GM18870 (cell line): ENCODE results near the gene FANK1.

Experiments used
- ATAC-seq: cut with Tn5 transposase; IDR thresholded peaks from one replicate; pipeline ENCODE4 v1.9.1; 2021; ENCODE audit warnings: moderate library complexity; ENCODE audit not compliant: unreplicated experiment

The FANK1 gene

GRCh38 chr10:125984865-125985495 lies 88.6 kb downstream of the FANK1 start:
- ATAC-seq, result no peak

- no peak for ATAC-seq
Observed at GRCh38 chr10:125985557-125986240, 89.3 kb downstream of the FANK1 start.

- no peak for ATAC-seq
Observed at GRCh38 chr10:125989791-125990190, 93.4 kb downstream of the FANK1 start.

- no peak for ATAC-seq
Observed at GRCh38 chr10:125990974-125991373, 94.6 kb downstream of the FANK1 start.

- no peak for ATAC-seq
Observed at GRCh38 chr10:125991392-125991791, 95.0 kb downstream of the FANK1 start.

- ATAC-seq, result no peak
Observed at GRCh38 chr10:125992254-125992653, 95.9 kb downstream of the FANK1 start.

- no peak for ATAC-seq
Observed at GRCh38 chr10:125994601-125995000, 98.2 kb downstream of the FANK1 start.

GRCh38 chr10:125995726-125996304 lies 99.5 kb downstream of the FANK1 start:
- ATAC-seq, result no peak

GRCh38 chr10:125997586-125997985 lies 101.2 kb downstream of the FANK1 start:
- ATAC-seq, result no peak

- no peak for ATAC-seq
Observed at GRCh38 chr10:125999694-126000093, 103.3 kb downstream of the FANK1 start.

- ATAC-seq, result no peak
Observed at GRCh38 chr10:126001576-126001975, 105.2 kb downstream of the FANK1 start.

- ATAC-seq, result no peak
Observed at GRCh38 chr10:126004752-126005151, 108.4 kb downstream of the FANK1 start.

- no peak for ATAC-seq
Observed at GRCh38 chr10:126006264-126006663, 109.9 kb downstream of the FANK1 start.

- ATAC-seq, result no peak
Observed at GRCh38 chr10:126006906-126007305, 110.5 kb downstream of the FANK1 start.

GRCh38 chr10:126009650-126010049 lies 113.3 kb downstream of the FANK1 start:
- ATAC-seq, result no peak

- no peak for ATAC-seq
Observed at GRCh38 chr10:126011995-126012394, 115.6 kb downstream of the FANK1 start.

- no peak for ATAC-seq
Observed at GRCh38 chr10:126012485-126012884, 116.1 kb downstream of the FANK1 start.

- no peak for ATAC-seq
Observed at GRCh38 chr10:126013489-126014281, 117.3 kb downstream of the FANK1 start.

GRCh38 chr10:126014309-126014708 lies 117.9 kb downstream of the FANK1 start:
- ATAC-seq, result no peak

- no peak for ATAC-seq
Observed at GRCh38 chr10:126015413-126015812, 119.0 kb downstream of the FANK1 start.

- no peak for ATAC-seq
Observed at GRCh38 chr10:126016156-126016805, 119.9 kb downstream of the FANK1 start.
